PC-3 (cell line): ENCODE data around the gene DLGAP1.

Source experiments
- EZH2 ChIP-seq: fragments of 300-600 bp; sonication (generic); IDR thresholded peaks from one replicate; pipeline ENCODE4 v1.6.1; 2017; ENCODE audit warnings: antibody characterized with exemption, mild to moderate bottlenecking, low read length; ENCODE audit not compliant: unreplicated experiment
- EZH2phosphoT487 ChIP-seq: fragments of 300-600 bp; sonication (generic); IDR thresholded peaks from 2 replicates; pipeline ENCODE4 v1.6.1; 2018; ENCODE audit warnings: mild to moderate bottlenecking, antibody characterized with exemption, low read length, borderline replicate concordance
- TF ChIP-seq, protein P1 (sequence below): fragments of 300-600 bp; sonication (generic); conservative IDR thresholded peaks from 2 replicates; pipeline ENCODE4 v1.5.1; 2017; ENCODE audit warnings: antibody characterized with exemption, low read depth, mild to moderate bottlenecking, low read length

GRCh38 chr18:3903337-3903736 lies 551.8 kb downstream of the DLGAP1 start:
- TF ChIP-seq, protein P1, sequence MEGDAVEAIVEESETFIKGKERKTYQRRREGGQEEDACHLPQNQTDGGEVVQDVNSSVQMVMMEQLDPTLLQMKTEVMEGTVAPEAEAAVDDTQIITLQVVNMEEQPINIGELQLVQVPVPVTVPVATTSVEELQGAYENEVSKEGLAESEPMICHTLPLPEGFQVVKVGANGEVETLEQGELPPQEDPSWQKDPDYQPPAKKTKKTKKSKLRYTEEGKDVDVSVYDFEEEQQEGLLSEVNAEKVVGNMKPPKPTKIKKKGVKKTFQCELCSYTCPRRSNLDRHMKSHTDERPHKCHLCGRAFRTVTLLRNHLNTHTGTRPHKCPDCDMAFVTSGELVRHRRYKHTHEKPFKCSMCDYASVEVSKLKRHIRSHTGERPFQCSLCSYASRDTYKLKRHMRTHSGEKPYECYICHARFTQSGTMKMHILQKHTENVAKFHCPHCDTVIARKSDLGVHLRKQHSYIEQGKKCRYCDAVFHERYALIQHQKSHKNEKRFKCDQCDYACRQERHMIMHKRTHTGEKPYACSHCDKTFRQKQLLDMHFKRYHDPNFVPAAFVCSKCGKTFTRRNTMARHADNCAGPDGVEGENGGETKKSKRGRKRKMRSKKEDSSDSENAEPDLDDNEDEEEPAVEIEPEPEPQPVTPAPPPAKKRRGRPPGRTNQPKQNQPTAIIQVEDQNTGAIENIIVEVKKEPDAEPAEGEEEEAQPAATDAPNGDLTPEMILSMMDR, result no peak
- TF ChIP-seq EZH2phosphoT487 (no peak), EZH2 (no peak)
